Heart right ventricle (tissue), 16 donors: Measurements from ENCODE around the gene SLC3A2. TPM values are rescaled to one million over a fixed set of nuclear protein-coding genes. Genes with fewer than 3 reads are reported as not detected.

Experiments used
- ATAC-seq, 8 donors: fragments of 200-7000 bp; cut with Tn5 transposase; one replicate each; pipeline ENCODE4 v1.9.1; 2020; ENCODE audit warnings: mild to moderate bottlenecking in 8 of 8, moderate library complexity in 8 of 8, moderate number of reproducible peaks in 1 of 8
- DNase-seq, 2 donors: peaks; one replicate each; pipeline ENCODE4 v3.0.0-alpha.2; 2020
- H3K27ac ChIP-seq, 10 donors: fragments of 200-600 bp; sonication (generic) in 2 of 10; one replicate each; pipeline versions ENCODE4 v1.5.0 to v1.8.0; 2020 to 2022; ENCODE audit warnings: mild to moderate bottlenecking in 3 of 10
- H3K27me3 ChIP-seq, 7 donors: fragments of 200-600 bp; one replicate each; pipeline ENCODE4 v1.8.0; 2021 to 2022; ENCODE audit warnings: mild to moderate bottlenecking in 2 of 7
- H3K36me3 ChIP-seq, 9 donors: fragments of 200-600 bp; sonication (generic) in 1 of 9; one replicate each; pipeline versions ENCODE4 v1.5.0 to v1.8.0; 2020 to 2022; ENCODE audit warnings: mild to moderate bottlenecking in 2 of 9
- H3K4me1 ChIP-seq, 9 donors: fragments of 200-600 bp; sonication (generic) in 1 of 9; one replicate each; pipeline versions ENCODE4 v1.5.0 to v1.8.0; 2020 to 2022; ENCODE audit warnings: mild to moderate bottlenecking in 4 of 9
- H3K4me3 ChIP-seq, 10 donors: fragments of 200-600 bp; sonication (generic) in 2 of 10; one replicate each; pipeline versions ENCODE4 v1.5.0 to v1.8.0; 2020 to 2022; ENCODE audit warnings: mild to moderate bottlenecking in 7 of 10, moderate library complexity in 2 of 10
- H3K9me3 ChIP-seq, 11 donors: fragments of 200-600 bp in 10 of 11; sonication (generic) in 2 of 11; one replicate each; pipeline versions ENCODE4 v1.5.0 to v1.8.0; 2013 to 2022; ENCODE audit warnings: mild to moderate bottlenecking in 2 of 11, control low read depth in 1 of 11, moderate library complexity in 1 of 11
- WGBS, 2 donors: extraction: QIAGEN DNeasy Blood & Tissue Kit; methylation state at CpG; one replicate each; pipeline ENCODE4 v1.1.7; 2013; ENCODE audit warnings: inconsistent platforms in 1 of 2; 5-methylcytosine and 5-hydroxymethylcytosine counted together
- intact Hi-C, 10 donors: fragments of 100-400 bp; cut with DNase I; formaldehyde crosslinking; loops; one replicate each; pipeline versions ENCODE4 v1.11.1 to v1.14.2; 2022
- polyA plus RNA-seq, 2 donors: library from polyadenylated mRNA; stranded (reverse); fragments of 200-250 nt; gene quantifications; one replicate each; pipeline ENCODE4 v1.2.3, GENCODE V29; 2013
- total RNA-seq, 10 donors: library from RNA; stranded (reverse); fragmentation: NEBNext Ultra II Directional in 3 of 10; extraction: Animal tissue kit (Norgen Biotek cat#: 25700) in 3 of 10; gene quantifications; one replicate each; pipeline versions ENCODE4 v1.2.1 to v1.2.4, GENCODE V29; 2021 to 2023
- TF ChIP-seq, protein P1 (sequence below), 9 donors: fragments of 200-600 bp; sonication (generic) in 2 of 9; IDR thresholded peaks; one replicate each; pipeline versions ENCODE4 v1.5.0 to v1.8.0; 2021 to 2022; ENCODE audit warnings: antibody characterized with exemption in 9 of 9, mild to moderate bottlenecking in 5 of 9, moderate library complexity in 1 of 9
- donor health status: Arrhythmogenic right ventricular cardiomyopathy.
- donor health status: ischemic (EF 13 %, LVEDD 7.1; RV severe dilation, severe dysfunction).
- donor health status: healthy with polysubstance abuse.
- donor health status: DM: no; HTN: yes; CAD: no.
- donor health status: DM: no; HTN: no; CAD: no.
- donor health status: ischemic (EF 25% LVEDD 6.9; RV normal size, moderate dysfunction).
- donor health status: ischemic (EF 25% LVEDD 5.7; RV mildly dilated, moderate dysfunction).
- donor health status: healthy.
- donor health status: DM: yes; HTN: yes; CAD: no.
- donor health status: Ischemic cardiomyopathy.
- donor health status: ischemic (EF 35%, LVEDD 5.7; RV mildly dilated, moderate dysfunction).
- donor health status: nonischemic (EF 11% LVEDD 7.7; RV severe dilation, severe dysfunction).
- donor health status: DM: yes; HTN: yes; CAD: no.
- donor health status: PGD.
- donor health status: ischemic (EF 29% LVEDD 5.4; RV normal size, mild dysfunction).
- donor health status: nonischemic (EF 23%, LVEDD 6.1; RV moderate dilation, normal function).

The SLC3A2 gene
- total and polyA plus RNA-seq, 12 donors, result 32.0 to 110 (median 42.6) TPM

DNA sequence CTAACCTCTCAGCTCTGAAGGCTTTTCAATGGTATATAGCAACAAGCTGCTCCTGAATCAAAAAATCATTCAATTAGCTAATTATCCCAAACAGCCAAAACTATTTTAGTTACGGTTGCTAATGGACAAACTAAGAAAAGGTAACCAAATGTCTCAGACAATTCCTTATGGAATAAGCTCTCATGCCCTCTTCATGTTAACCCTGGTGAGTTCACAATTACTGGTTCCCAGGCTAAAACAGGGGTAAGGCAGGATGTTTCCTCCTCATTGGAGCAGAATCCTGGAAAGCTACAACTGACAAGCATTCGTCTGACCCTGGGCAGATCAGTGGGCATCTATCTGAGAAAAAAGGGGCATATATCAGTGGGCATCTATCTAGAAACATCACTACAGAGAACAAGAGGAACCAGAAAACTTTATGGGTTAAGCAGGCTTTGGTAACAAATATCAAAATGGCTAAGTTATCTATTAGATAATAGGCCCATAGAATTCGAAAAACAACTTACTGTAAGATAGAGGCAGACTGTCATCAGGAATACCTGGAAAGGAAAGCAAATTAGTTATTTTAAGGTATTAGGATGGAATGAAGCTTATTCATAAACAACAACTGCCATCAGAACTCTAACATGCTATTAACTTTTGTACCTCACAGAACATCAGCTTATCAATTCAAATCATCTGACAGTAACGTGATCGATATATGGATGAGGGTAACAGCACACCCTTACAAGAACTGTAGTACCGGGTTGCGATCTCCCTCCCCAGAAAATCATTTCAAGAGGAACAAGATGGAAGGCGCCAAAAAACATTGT, 26.5 kb upstream of the SLC3A2 start:
- ATAC-seq (no peak), DNase-seq (no peak)
- intact Hi-C loops, result loop anchor here in 2 of 10 donors (1.0 to 10.0 kb wide), 3 partner anchors 11 to 279 kb away; partner anchors contain the start of gene EEF1G (in 1 of the 2)
- H3K27me3 ChIP-seq, result no peaks in the 10 kb centered on the region
- peaks cover 12 to 49% (median 29%) of the 10 kb centered on the region in 9 donors for H3K4me1 ChIP-seq
- H3K36me3 ChIP-seq, result peaks cover 0 to 39% (median 29%) of the 10 kb centered on the region in 9 donors
- H3K27ac ChIP-seq, result peak overlapping the region in 4 of 10 donors; percentile 78 to 88 (median 86)
- H3K9me3 ChIP-seq, result no peaks in the 10 kb centered on the region
- peak overlapping the region; percentile 51 to 98 (median 68) for H3K4me3 ChIP-seq
- WGBS, 2 donors, result 13 to 23% methylated on average over 8 of the region's 8 CpGs
- TF ChIP-seq, protein P1, sequence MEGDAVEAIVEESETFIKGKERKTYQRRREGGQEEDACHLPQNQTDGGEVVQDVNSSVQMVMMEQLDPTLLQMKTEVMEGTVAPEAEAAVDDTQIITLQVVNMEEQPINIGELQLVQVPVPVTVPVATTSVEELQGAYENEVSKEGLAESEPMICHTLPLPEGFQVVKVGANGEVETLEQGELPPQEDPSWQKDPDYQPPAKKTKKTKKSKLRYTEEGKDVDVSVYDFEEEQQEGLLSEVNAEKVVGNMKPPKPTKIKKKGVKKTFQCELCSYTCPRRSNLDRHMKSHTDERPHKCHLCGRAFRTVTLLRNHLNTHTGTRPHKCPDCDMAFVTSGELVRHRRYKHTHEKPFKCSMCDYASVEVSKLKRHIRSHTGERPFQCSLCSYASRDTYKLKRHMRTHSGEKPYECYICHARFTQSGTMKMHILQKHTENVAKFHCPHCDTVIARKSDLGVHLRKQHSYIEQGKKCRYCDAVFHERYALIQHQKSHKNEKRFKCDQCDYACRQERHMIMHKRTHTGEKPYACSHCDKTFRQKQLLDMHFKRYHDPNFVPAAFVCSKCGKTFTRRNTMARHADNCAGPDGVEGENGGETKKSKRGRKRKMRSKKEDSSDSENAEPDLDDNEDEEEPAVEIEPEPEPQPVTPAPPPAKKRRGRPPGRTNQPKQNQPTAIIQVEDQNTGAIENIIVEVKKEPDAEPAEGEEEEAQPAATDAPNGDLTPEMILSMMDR (IDR thresholded peaks at IDR 0.05), result no peak

DNA sequence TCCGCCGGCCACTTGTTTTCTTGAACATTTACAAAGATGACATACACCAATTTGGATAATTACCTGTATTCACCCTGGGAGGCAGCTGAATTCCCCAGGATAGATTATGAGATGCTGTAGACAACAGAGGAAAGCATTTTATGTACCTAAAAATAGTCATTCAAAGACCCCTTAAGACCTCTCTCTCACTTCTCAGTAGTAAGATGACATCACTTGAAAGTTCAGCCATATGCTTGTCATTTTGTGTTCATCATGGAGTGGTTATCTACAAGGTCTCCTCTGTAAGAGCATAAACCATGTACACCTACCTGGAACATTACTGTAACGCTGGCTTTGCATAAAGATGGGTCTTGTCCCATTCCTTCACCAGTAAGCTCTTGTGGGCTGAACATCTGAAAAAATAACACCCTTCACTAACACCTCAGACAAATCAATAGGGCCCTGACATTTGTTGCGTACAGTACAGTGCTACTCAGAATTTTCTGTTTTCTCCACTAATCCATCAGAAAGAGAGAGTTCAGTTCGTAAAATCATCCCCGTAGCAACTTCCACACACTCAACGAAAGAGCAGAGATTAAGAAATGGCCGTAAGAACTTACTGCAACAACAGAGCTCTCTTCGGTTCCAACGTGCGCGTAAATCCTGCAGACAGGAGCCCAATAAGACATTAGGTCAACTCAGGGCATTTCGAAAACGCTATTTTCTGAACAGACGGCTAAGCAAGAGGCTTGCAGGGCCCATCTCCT, 25.7 kb upstream of the SLC3A2 start:
- Histone ChIP-seq H3K36me3 (peaks cover 0 to 39% (median 29%) of the 10 kb centered on the region in 9 donors), H3K9me3 (no peaks in the 10 kb centered on the region), H3K27me3 (no peaks in the 10 kb centered on the region), H3K4me3 (peak overlapping the region; percentile 51 to 98 (median 68)), H3K4me1 (peaks cover 12 to 49% (median 29%) of the 10 kb centered on the region in 9 donors), H3K27ac (peak overlapping the region; percentile 1 to 88 (median 77))
- DNase-seq (no peak), ATAC-seq (peak in 3 of 8 donors; percentile 2 to 13 (median 5))
- TF ChIP-seq, protein P1 (IDR thresholded peaks at IDR 0.05), result no peak
- intact Hi-C loops, result loop anchor here in 4 of 10 donors (1.0 to 10.0 kb wide), 5 partner anchors 12 to 280 kb away; partner anchors contain the start of genes TMEM179B (in 2 of the 4), EEF1G (in 1 of the 4) and TUT1 (in 1 of the 4)
- 3 to 5% methylated on average over 15 of the region's 15 CpGs for WGBS, 2 donors

DNA sequence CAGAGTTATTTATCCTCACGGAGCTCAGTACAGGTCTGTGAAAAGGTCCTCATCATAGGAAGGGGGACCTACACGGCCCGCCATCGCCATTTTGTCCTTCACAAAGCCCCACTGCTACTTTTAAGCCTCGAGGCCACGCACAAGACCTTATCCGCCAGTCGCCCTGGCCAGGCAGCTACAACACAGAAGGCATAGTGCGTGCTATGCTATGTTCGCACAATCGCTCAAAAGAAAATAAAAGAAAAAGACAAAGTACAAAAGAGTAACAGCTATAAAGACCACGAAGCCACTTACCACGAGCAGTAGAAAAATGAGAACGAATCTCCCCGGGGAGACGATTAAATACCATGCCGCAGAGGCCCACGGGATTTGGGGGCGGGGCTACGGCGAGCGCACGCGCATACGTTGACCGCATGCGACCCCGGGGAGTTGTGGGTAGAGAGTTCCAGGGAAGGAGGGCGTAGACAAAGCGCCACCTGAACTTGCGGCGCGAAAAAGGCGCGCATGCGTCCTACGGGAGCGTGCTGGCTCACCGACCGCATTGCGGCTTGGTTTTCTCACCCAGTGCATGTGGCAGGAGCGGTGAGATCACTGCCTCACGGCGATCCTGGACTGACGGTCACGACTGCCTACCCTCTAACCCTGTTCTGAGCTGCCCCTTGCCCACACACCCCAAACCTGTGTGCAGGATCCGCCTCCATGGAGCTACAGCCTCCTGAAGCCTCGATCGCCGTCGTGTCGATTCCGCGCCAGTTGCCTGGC, 24.9 kb upstream of the SLC3A2 start:
- intact Hi-C loops, result loop anchor here in 4 of 10 donors (2.0 to 10.0 kb wide), 4 partner anchors 15 to 281 kb away; partner anchors contain the start of genes TMEM179B (in 2 of the 4), EEF1G (in 1 of the 4) and TUT1 (in 1 of the 4)
- 0% methylated on average over 54 of the region's 54 CpGs for WGBS, 2 donors

More for the DNA sequence above, 24.9 kb upstream of the SLC3A2 start:
- peak; percentile 96 for DNase-seq
- peak overlapping the region; percentile 51 to 98 (median 68) for H3K4me3 ChIP-seq
- TF ChIP-seq, protein P1 (IDR thresholded peaks at IDR 0.05), result no peak
- no peaks in the 10 kb centered on the region for H3K9me3 ChIP-seq
- peaks cover 12 to 49% (median 29%) of the 10 kb centered on the region in 9 donors for H3K4me1 ChIP-seq
- H3K27me3 ChIP-seq, result no peaks in the 10 kb centered on the region
- H3K27ac ChIP-seq, result peak overlapping the region; percentile 1 to 88 (median 77)
- H3K36me3 ChIP-seq, result peaks cover 0 to 39% (median 29%) of the 10 kb centered on the region in 9 donors
- peak; percentile 97 to 99 (median 99) for ATAC-seq
